ENCODE data around the gene TPD52L1. TPM values are rescaled to one million over a fixed set of nuclear protein-coding genes. Genes with fewer than 3 reads are reported as not detected.
"Not testable (repeated sequence)": the region's sequence is repeated elsewhere in the genome, so short reads cannot be mapped to it uniquely, and the experiment has no call there.

TPD52L1 gene
- total and polyA plus RNA-seq, 4 donors: 15.6 to 43.5 (median 16.7) TPM

DNA sequence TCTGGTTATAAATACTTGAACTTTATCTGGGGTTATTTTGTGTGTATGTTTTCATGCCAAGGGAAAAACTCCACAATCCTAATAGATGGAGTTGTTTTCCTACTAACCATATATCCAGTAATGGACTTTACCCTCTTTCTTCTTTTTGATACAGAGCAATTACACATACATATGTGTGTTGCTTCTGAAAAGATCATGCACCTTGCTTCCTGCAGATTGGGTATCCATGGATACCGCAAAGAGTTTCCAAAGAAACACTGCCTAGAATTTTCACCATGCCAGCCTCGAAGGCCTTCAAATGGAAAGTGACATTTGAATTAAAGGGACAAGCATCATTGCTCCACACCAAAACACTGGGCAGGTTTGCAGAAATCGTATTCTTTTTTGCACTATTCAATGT lies 121.4 kb downstream of the TPD52L1 start:
- no peak overlapping the region for H3K9ac ChIP-seq (ENCODE audit: insufficient read depth in 1 of 2, low read length in 2 of 2)
- ATAC-seq (ENCODE audit: insufficient read depth, low FRiP score) (no peak), DNase-seq (no peak)
- no peaks in the 10 kb centered on the region for H3K9me3 ChIP-seq (ENCODE audit: control insufficient read depth in 4 of 4, insufficient read depth in 3 of 4, low read length in 3 of 4)
- H3K27ac ChIP-seq (ENCODE audit: low read depth in 1 of 2, low read length in 1 of 2): no peak overlapping the region
- H3K4me3 ChIP-seq: no peak overlapping the region
- no peaks in the 10 kb centered on the region for H3K27me3 ChIP-seq (ENCODE audit: control insufficient read depth in 3 of 3, insufficient read depth in 3 of 3, low read length in 2 of 3)
- TF ChIP-seq, protein P1, sequence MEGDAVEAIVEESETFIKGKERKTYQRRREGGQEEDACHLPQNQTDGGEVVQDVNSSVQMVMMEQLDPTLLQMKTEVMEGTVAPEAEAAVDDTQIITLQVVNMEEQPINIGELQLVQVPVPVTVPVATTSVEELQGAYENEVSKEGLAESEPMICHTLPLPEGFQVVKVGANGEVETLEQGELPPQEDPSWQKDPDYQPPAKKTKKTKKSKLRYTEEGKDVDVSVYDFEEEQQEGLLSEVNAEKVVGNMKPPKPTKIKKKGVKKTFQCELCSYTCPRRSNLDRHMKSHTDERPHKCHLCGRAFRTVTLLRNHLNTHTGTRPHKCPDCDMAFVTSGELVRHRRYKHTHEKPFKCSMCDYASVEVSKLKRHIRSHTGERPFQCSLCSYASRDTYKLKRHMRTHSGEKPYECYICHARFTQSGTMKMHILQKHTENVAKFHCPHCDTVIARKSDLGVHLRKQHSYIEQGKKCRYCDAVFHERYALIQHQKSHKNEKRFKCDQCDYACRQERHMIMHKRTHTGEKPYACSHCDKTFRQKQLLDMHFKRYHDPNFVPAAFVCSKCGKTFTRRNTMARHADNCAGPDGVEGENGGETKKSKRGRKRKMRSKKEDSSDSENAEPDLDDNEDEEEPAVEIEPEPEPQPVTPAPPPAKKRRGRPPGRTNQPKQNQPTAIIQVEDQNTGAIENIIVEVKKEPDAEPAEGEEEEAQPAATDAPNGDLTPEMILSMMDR (IDR thresholded peaks at IDR 0.05; ENCODE audit: control extremely low read depth, extremely low read depth): no peak
- no peaks in the 10 kb centered on the region for H3K4me1 ChIP-seq (ENCODE audit: control insufficient read depth in 5 of 5, insufficient read depth in 5 of 5, low read length in 5 of 5)
- 85 to 96% methylated on average over 3 of the region's 3 CpGs for WGBS, 2 donors
- H3K36me3 ChIP-seq (ENCODE audit: control insufficient read depth in 4 of 4, insufficient read depth in 4 of 4, low read length in 4 of 4): peaks cover 14 to 32% (median 16%) of the 10 kb centered on the region in 4 donors

DNA sequence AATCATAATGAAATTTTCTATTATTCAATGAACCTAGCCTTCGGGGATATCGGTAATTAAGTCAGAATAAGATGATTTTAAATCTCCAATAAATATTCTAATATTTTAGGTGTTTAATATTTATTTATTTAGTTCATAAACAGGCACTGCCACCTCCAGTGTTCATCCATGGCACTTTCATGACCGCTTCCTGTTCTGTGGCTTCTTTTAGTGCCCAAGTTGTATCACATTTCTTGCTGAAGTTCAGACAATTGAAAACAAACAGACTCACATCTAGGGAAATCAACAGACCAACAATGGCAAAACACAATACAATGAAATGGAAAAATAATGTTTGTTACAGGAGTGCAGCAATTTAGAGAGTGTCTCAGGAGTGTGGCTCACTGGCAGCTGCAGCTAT lies 122.2 kb downstream of the TPD52L1 start:
- ATAC-seq (ENCODE audit: insufficient read depth, low FRiP score) (no peak), DNase-seq (no peak)
- Histone ChIP-seq H3K27me3 (ENCODE audit: control insufficient read depth in 3 of 3, insufficient read depth in 3 of 3, low read length in 2 of 3) (no peaks in the 10 kb centered on the region), H3K4me3 (no peak overlapping the region), H3K9ac (ENCODE audit: insufficient read depth in 1 of 2, low read length in 2 of 2) (no peak overlapping the region), H3K9me3 (ENCODE audit: control insufficient read depth in 4 of 4, insufficient read depth in 3 of 4, low read length in 3 of 4) (peaks cover 0 to 2% (median 0%) of the 10 kb centered on the region in 4 donors), H3K27ac (ENCODE audit: low read depth in 1 of 2, low read length in 1 of 2) (no peak overlapping the region), H3K36me3 (ENCODE audit: control insufficient read depth in 4 of 4, insufficient read depth in 4 of 4, low read length in 4 of 4) (peaks cover 18 to 37% (median 22%) of the 10 kb centered on the region in 4 donors), H3K4me1 (ENCODE audit: control insufficient read depth in 5 of 5, insufficient read depth in 5 of 5, low read length in 5 of 5) (no peaks in the 10 kb centered on the region)
- TF ChIP-seq, protein P1 (IDR thresholded peaks at IDR 0.05; ENCODE audit: control extremely low read depth, extremely low read depth): no peak
- WGBS, 2 donors: 95 to 96% methylated on average over 3 of the region's 3 CpGs

DNA sequence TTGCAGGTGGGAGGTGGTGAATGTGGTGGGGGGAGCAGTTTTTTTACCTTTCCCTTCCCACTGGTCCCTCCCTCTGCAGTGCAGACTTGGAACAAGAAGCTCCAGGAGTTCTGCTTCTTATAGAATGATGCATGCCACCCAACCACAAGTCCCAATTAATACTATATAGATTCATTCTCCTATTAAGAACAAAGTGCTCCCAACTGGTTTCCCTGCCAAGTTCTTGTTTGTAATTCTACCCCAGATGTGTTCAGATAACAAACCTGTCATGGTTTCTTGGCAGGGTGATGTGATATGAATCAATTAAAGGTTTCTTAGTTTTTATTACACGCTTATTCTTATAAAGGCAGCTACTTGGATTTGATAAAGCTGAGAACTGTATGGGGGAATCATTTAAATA lies 124.3 kb downstream of the TPD52L1 start:
- Histone ChIP-seq H3K9me3 (ENCODE audit: control insufficient read depth in 4 of 4, insufficient read depth in 3 of 4, low read length in 3 of 4) (peaks cover 0 to 3% (median 0%) of the 10 kb centered on the region in 4 donors), H3K4me3 (no peak overlapping the region), H3K36me3 (ENCODE audit: control insufficient read depth in 4 of 4, insufficient read depth in 4 of 4, low read length in 4 of 4) (peaks cover 14 to 34% (median 18%) of the 10 kb centered on the region in 4 donors), H3K4me1 (ENCODE audit: control insufficient read depth in 5 of 5, insufficient read depth in 5 of 5, low read length in 5 of 5) (no peaks in the 10 kb centered on the region), H3K9ac (ENCODE audit: insufficient read depth in 1 of 2, low read length in 2 of 2) (no peak overlapping the region), H3K27me3 (ENCODE audit: control insufficient read depth in 3 of 3, insufficient read depth in 3 of 3, low read length in 2 of 3) (no peaks in the 10 kb centered on the region), H3K27ac (ENCODE audit: low read depth in 1 of 2, low read length in 1 of 2) (no peak overlapping the region)
- WGBS, 2 donors: 87 to 94% methylated on average over 1 of the region's 1 CpG
- DNase-seq: no peak
- no peak for ATAC-seq (ENCODE audit: insufficient read depth, low FRiP score)
- TF ChIP-seq, protein P1 (IDR thresholded peaks at IDR 0.05; ENCODE audit: control extremely low read depth, extremely low read depth): no peak

DNA sequence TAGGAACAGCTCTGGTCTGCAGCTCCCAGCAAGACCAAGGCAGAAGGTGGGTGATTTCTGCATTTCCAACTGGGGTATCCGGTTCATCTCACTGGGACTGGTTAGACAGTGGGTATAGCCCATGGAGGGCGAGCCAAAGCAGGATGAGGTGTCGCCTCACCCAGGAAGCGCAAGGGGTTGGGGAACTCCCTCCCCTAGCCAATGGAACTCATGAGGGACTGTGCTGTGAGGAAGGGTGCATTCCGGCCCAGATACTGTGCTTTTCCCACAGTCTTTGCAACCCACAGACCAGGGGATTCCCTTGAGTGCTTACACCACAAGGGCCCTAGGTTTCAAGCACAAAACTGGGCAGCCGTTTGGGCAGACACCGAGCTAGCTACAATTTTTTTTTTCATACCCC lies 126.4 kb downstream of the TPD52L1 start:
- Histone ChIP-seq H3K9me3 (ENCODE audit: control insufficient read depth in 4 of 4, insufficient read depth in 3 of 4, low read length in 3 of 4) (peaks cover 0 to 3% (median 0%) of the 10 kb centered on the region in 4 donors), H3K9ac (ENCODE audit: insufficient read depth in 1 of 2, low read length in 2 of 2) (no peak overlapping the region), H3K36me3 (ENCODE audit: control insufficient read depth in 4 of 4, insufficient read depth in 4 of 4, low read length in 4 of 4) (peaks cover 8 to 24% (median 13%) of the 10 kb centered on the region in 4 donors), H3K27me3 (ENCODE audit: control insufficient read depth in 3 of 3, insufficient read depth in 3 of 3, low read length in 2 of 3) (no peaks in the 10 kb centered on the region), H3K4me1 (ENCODE audit: control insufficient read depth in 5 of 5, insufficient read depth in 5 of 5, low read length in 5 of 5) (no peaks in the 10 kb centered on the region), H3K4me3 (no peak overlapping the region), H3K27ac (ENCODE audit: low read depth in 1 of 2, low read length in 1 of 2) (no peak overlapping the region)
- WGBS, 2 donors: 95 to 97% methylated on average over 7 of the region's 7 CpGs
- TF ChIP-seq, protein P1 (IDR thresholded peaks at IDR 0.05; ENCODE audit: control extremely low read depth, extremely low read depth): no peak
- ATAC-seq (ENCODE audit: insufficient read depth, low FRiP score): no peak
- no peak for DNase-seq

DNA sequence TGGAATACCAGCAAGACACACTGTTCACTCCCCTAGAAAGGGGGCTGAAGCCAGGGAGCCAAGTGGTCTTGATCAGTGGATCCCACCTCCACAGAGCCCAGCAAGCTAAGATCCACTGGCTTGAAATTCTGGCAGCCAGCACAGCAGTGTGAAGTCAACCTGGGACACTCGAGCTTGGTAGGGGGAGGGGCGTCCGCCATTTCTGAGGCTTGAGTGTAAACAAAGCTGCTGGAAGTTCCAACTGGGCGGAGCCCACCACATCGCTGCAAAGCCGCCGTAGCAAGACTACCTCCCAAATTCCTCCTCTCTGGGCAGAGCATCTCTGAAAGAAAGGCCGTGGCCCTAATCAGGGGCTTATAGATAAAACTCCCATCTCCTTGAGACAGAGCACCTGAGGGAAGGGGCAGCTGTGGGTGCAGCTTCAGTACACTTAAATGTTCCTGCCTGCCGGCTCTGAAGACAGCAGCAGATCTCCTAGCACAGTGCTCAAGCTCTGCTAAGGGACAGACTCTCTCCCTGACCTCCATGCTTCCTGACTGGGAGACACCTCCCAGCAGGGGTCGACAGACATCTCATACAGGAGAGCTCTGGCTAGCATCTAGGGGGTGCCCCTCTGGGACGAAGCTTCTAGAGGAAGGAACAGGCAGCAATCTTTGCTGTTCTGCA lies 126.9 kb downstream of the TPD52L1 start:
- ATAC-seq (ENCODE audit: insufficient read depth, low FRiP score); H3K9ac ChIP-seq (ENCODE audit: insufficient read depth in 1 of 2, low read length in 2 of 2); H3K4me3 ChIP-seq; H3K27me3 ChIP-seq (ENCODE audit: control insufficient read depth in 3 of 3, insufficient read depth in 3 of 3, low read length in 2 of 3); H3K27ac ChIP-seq (ENCODE audit: low read depth in 1 of 2, low read length in 1 of 2); H3K9me3 ChIP-seq (ENCODE audit: control insufficient read depth in 4 of 4, insufficient read depth in 3 of 4, low read length in 3 of 4); DNase-seq; H3K4me1 ChIP-seq (ENCODE audit: control insufficient read depth in 5 of 5, insufficient read depth in 5 of 5, low read length in 5 of 5): not testable (repeated sequence)
- 87 to 93% methylated on average over 11 of the region's 11 CpGs for WGBS, 2 donors
- peaks cover 9 to 23% (median 13%) of the 10 kb centered on the region in 4 donors for H3K36me3 ChIP-seq (ENCODE audit: control insufficient read depth in 4 of 4, insufficient read depth in 4 of 4, low read length in 4 of 4)

Data from lung (tissue), 12 donors.